Fibroblast of skin of scalp (primary cell): Measurements from ENCODE around the gene EHBP1.
"Not testable (repeated sequence)": the region's sequence is repeated elsewhere in the genome, so short reads cannot be mapped to it uniquely, and the experiment has no call there.

Source experiments
- DNase-seq: peaks from one replicate; pipeline ENCODE4 v3.0.0-alpha.2; 2013

Gene EHBP1

DNA sequence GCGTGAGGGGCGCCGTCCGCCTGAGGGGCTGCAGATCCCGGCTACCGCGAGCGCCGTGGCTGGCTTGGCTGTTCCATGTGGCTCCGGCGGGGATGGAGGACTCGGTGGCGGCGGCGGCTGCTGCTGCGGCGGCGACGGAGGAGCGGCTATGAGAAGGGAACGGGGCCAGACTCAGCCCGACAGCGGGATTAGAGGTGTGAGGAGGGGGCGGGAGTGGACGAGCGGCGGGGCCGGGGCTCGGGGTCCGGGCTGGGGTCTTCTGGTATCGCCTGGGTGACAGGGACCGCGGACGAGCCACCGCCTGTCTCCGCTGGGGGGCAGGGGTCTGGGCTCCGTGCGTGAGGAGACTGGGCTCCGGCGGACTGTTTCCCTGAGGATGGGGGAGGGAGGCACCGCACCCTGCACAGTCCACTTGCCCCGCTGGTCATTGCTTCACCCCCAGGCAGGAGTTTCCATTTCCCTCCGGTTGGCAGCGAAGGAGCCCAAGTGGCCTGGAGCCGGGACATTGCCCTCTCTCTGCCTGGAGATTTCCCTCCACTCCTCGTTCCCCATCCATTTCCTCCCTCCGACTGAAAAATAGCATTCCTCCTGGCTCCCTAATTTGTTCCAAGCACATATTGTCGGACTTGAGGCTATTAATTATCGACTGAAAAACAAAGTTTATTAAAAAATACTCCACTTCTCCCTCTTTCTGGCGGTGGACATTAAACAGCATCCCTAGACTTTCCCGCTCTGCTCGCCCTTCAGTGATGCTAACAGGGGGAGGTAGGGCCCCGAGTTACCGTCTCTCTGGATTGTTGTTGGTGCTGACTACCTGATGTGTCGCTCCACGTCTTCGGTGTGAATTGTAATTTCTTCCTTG lies 577 bp downstream of the EHBP1 start:
- DNase-seq: peak; percentile 64

DNA sequence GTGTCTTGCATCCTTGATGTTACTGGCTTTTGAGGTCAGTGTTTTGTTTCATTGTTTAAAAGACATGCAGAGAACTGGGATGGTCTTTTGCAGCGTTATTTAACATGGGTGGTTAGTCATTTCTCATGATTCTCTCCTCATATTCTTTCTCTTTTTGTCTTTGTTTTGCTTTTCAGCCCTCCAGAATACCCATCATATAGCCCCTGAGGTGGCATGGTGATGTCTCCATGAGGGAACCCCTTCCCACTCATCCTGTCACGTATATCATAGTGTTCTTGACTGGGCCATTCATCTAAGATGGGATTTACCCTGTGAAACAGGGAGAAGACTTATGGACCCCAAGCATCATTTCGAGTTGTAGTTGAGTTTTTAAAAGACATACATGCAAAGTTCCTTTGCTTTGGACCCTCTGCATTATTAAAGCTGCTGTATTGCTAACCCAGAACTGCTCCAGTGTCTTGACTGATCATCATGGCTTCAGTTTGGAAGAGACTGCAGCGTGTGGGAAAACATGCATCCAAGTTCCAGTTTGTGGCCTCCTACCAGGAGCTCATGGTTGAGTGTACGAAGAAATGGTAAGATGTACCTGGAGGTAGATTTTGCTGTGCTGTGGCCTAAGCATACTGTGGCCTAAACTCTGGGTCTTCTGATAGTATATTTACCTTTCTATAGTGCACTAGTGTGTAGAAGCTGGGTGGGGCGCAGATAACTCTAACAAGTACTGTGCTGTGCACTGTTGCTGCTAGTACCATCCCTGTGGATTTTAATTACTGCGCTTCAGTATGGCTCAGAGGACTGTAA lies 1.4 kb downstream of the EHBP1 start:
- DNase-seq: no peak

GRCh38 chr2:62708751-62709150 lies 3.2 kb downstream of the EHBP1 start:
- no peak for DNase-seq

DNA sequence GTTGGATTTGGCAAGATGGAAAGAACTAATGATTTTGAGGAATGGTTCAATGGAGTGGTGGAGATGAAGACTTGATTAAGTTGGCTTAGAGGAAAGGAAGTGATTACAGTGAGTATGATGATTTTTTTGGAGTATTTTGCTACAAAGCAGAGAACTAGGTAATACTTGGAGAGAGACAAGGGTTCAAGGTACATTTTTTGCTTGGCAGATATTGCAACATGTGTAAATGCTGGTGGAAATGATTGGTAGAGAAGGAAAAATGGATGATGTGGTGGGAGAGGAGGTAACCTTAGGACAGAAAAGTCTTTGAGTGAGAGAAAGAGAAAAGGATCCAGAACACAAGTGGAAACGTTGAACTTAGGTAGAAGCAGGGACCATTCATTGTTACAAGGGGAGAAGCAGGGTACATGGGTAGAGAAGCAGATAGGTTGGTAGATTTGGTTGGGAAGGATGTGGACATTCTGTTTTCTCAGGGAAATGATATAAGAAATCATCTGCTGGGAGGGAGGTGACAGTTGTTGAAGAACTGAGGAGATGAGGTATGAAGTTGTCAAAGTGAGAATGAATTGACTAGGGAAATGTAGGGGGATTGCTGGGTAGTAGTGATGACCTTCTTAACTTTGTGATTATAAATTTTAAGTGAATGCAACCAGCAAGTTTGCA lies 6.5 kb downstream of the EHBP1 start:
- DNase-seq: no peak

DNA sequence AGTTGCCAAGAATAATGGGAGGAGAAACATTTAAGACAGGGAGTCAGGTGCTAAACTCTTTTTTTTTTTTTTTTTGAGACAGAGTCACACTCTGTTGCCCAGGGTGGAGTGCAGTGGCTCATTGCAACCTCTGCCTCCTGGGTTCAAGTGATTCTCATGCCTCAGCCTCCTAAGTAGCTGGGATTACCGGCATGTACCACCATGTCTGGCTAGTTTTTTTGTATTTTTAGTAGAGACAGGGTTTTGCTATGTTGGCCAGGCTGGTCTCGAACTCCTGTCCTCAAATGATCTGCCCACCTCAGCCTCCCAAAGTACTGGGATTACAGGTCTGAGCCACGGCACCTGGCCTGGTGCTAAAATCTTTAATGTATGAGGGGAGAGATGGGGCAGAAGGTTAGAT lies 7.7 kb downstream of the EHBP1 start:
- DNase-seq: not testable (repeated sequence)

- DNase-seq: peak; percentile 36
Measured at GRCh38 chr2:62713837-62714236, 8.3 kb downstream of the EHBP1 start.

DNA sequence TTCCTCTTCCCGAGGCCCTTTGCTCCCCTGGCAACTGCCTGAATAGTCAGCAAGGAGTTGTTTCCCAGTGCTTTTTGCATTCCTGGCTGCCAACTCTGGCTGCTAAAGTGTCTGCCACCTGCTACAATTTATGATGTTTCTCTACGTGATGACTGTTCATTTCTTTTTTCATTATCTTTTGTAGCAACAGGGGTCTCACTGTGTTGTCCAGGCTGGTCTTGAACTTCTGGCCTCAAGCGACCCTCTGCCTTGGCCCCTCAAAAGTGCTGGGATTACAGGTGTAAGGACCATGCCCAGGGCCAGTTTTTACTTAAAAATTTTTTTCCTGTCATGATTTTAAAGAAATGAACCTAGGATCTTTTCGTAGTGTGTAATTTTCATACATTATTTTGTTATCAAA lies 11.3 kb downstream of the EHBP1 start:
- no peak for DNase-seq

DNA sequence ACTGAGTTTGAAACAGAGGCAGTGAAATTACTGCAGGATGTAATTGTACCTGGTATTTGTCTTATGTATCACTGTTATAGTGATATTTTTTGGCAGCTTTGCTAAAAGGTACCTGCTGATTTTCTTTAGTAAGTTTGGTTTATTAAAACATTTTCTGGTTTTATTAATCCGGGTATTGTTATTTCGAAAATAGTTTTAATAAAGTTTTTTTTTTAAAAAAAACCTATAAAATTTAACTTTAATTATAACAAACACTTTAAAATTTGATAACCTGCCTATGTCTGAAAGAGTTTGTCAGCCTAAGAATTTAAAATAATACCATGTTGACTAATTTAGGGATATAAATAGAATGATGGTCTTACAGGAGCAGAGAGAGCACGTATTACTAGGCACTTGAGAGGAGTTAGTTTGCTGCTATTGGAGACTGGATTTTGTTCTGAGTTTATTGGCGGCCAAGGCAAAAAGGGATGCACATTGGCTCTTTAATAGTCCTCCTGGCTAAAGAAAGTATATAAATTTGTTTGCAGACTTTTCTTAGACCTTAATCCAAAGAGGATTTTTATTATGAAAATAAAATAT lies 12.1 kb downstream of the EHBP1 start:
- no peak for DNase-seq

- no peak for DNase-seq
Measured at GRCh38 chr2:62718225-62718822, 12.8 kb downstream of the EHBP1 start.

DNA sequence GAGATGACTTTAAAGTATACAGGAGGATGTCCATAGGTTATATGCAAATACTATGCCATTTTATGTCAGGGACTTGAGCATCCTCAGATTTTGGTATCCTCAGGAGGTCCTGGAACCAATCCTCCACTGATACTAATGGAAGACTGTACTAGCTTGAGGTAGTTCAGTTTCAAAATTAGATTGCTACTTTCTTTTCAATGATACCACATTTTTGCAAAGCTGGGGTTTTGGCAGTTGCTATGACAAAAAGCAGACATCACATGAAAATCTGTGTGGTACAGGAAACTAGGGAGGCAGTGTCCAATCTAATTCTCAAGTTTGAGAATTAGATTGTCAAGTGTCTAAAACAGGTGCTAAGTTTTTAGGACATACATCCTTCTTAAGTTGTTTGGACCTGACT lies 14.2 kb downstream of the EHBP1 start:
- DNase-seq: no peak

GRCh38 chr2:62722679-62723078 lies 17.2 kb downstream of the EHBP1 start:
- no peak for DNase-seq

DNA sequence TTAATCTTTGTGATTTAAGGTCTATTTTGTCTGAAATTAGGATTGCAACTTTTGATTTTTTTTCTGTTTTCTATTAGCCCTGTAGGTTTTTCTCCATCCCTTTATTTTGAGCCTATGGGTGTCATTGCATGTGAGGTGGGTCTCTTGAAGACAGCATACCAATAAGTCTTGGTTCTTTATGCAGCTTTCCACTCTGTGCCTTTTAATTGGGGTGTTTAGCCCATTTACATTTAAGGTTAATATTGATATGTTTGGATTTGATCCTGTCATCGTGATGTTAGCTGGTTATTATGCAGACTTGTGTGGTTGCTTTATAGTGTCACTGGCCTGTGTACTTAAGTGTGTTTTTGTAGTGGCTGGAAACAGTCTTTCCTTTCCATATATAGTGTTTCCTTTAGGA lies 17.7 kb downstream of the EHBP1 start:
- DNase-seq: peak; percentile 56

GRCh38 chr2:62724106-62724505 lies 18.6 kb downstream of the EHBP1 start:
- peak; percentile 54 for DNase-seq

DNA sequence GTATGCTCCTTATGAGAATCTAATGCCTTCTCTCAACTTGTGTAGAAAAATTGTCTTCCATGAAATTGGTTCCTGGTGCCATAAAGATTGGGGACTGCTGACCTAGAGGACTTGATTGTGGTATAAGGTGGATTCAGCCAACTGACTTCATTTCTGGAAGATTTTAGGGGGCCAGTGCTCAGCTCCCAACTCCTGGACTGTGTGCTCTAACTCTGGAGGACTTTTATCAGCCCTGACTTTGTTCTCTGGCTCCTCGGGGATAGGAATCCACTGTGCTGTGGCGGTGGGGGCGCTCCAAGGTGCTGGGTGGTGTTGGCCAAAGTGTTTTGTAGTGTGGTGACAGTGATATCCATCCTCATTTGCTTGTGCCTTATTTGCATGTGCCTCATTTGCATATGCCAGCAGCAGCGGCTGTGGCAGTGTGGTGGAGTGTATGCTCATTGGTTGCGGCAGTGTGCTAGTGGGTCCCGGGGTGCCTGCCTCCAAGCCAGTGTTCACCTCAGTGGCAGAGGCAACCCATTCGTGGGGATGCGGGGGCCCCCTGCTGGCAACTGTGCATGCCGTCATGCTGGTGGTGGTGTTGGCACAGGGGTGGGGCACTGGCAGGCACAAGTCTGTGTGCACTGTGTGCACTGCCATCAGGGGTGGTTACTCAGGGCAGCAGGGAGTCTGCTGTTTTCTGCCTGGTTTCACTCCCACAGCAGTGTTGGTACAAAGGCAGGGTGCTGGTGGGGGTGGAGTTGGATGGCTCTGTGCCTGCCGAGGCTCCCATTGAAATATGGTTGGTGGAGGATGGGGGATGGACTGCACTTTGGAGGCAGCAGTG lies 19.6 kb downstream of the EHBP1 start:
- DNase-seq: no peak

DNA sequence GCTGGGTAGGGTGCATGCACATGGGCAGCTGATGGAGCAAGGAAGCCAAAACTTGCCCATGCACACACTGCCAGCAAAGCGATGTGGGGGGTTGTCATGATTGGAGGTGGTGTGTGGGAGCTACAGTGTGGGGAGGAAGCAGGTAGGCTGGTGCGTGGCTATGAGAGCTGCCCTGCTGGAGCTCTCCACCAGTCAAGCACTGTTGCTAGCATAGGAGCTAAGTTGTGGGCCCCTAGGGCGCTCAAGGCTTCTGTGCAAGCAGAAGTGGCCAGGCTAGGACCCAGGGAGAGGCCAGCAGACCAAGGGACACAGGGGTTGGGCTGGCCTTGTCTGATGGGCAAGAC lies 20.2 kb downstream of the EHBP1 start:
- no peak for DNase-seq

- DNase-seq: no peak
Measured at GRCh38 chr2:62727259-62727867, 21.9 kb downstream of the EHBP1 start.

GRCh38 chr2:62727876-62728566 lies 22.5 kb downstream of the EHBP1 start:
- no peak for DNase-seq

GRCh38 chr2:62731275-62731674 lies 25.8 kb downstream of the EHBP1 start:
- no peak for DNase-seq

GRCh38 chr2:62732262-62732777 lies 26.8 kb downstream of the EHBP1 start:
- no peak for DNase-seq

DNA sequence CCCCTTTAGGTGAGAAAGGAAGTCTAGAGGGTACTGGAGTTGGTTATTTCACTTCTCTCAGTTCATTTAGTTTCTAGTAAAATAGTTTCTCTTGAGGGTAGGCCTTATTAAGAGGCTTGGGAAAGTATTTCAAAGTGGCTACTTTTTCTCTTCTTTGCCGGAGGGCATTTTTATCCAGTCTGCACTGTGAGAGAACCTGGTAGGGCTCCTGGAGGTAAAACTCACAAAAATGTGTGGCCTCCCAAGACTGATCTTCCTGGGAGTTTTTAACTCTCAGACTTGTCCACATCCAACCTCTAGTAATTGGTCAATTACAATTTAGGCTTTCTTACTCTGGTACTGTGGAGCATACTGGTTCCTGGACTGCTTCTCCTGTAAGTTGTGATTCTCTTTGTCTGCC lies 28.0 kb downstream of the EHBP1 start:
- no peak for DNase-seq
